ENCODE results near the gene ZNF581.

The ZNF581 gene, protein sequence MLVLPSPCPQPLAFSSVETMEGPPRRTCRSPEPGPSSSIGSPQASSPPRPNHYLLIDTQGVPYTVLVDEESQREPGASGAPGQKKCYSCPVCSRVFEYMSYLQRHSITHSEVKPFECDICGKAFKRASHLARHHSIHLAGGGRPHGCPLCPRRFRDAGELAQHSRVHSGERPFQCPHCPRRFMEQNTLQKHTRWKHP

DNA sequence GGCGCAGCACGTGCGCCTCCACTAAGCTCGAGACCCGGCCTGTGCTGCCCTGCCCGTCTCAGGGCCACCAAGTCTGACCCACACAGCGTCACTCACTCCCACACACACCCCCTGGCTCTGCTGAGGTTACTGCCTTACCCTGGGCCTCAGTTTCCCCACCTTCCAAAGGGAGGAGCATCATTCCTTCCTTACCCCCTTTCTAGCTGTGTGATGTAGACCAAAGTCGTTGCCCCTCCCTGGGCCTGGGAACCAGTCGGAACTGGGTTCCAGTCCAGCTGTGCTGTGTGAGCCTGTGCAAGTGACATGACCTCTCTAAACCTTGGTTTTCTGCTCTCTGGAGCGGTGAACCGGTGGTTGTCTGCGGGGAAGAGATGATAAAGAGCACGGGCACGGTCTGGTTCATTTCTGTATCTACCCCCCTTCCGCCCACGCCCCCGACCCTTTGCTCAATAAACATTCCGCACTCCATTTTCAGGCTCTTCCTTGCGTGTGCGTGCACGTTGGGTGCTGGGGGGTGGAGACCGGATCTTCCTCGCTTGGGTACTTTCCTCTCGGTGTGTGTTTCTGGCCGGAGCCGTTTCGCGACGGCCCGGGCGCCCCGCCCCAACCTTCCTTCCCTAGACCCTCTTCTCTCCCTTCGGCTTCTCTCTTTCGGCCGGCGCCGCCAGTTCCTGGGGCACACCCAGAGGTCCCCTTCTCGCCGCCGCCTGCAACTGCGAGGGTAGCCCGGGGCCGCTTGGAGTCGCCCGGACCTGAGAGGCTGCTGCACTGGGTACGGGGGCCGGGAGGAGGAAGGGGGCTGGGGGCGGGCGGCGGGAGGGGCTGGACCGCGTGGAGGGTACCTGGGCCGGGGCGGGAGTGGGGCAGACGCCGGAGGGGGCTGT lies at the start of gene ZNF581:
TSS of gene ZNF581 (plus strand) at position 647 of the 884 bp plus-strand sequence. CDS start 923 bp downstream, outside the sequence.
- DNase-seq, result peak; percentile 82

- no peak for DNase-seq
Observed at GRCh38 chr19:55594996-55595545, 48.4 kb upstream of the ZNF581 start.

DNA sequence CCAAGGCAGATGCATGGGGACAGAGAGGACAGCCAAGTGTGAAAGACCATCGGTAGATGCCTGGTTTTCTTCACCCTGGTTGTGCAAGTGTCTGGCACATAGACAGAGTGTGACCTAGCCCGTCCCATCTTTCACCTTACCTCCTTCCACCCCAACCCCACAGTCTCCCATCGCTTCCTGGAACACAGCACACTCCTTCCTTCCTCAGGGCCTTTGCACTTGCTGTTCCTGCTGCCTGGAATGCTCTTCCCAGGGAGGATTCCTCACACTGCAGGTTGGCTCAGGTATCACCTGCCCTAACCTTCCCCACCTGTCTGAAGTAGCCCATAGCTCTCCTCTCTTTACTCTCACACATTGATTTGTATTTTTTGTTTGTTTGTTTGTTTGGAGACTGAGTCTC lies 47.1 kb upstream of the ZNF581 start:
- DNase-seq, result no peak

GRCh38 chr19:55597501-55597921 lies 45.9 kb upstream of the ZNF581 start:
- DNase-seq, result no peak

- DNase-seq, result no peak
Observed at GRCh38 chr19:55598034-55598433, 45.4 kb upstream of the ZNF581 start.

- peak; percentile 97 for DNase-seq
Observed at GRCh38 chr19:55598719-55599467, 44.6 kb upstream of the ZNF581 start.

GRCh38 chr19:55599468-55599841 lies 44.0 kb upstream of the ZNF581 start, which contains the start of gene FIZ1:
TSS of gene FIZ1 (minus strand) at chr19:55599517. CDS start at chr19:55597865, 1,652 bp downstream.
- peak; percentile 99 for DNase-seq

- DNase-seq, result peak; percentile 90
Observed at GRCh38 chr19:55599842-55600661, 43.4 kb upstream of the ZNF581 start, which contains the start of gene ZNF524. TSS of gene ZNF524 (plus strand) at chr19:55600288. CDS start at chr19:55602113, 1,825 bp downstream.

DNA sequence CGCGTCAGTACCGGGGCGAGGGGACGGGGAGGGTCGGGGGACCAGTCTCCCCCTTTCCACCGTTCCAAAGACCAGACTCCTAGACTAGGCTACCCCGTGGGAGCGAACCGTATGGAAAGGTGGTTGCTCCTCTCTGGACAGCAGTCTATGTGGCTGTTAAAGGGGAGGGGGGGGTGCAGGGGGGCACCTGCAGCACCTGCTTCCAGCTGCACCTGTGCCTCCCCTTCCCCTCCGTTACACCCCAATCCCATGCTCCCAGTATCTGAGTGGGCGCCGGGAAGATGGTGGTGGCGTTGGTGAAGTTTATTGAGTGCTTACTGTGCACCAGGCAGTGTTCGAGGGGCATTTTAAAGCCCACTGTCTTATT lies 42.8 kb upstream of the ZNF581 start:
- DNase-seq, result no peak

GRCh38 chr19:55601084-55601483 lies 42.4 kb upstream of the ZNF581 start:
- no peak for DNase-seq

GRCh38 chr19:55602104-55603001 lies 41.1 kb upstream of the ZNF581 start:
- DNase-seq, result no peak

DNA sequence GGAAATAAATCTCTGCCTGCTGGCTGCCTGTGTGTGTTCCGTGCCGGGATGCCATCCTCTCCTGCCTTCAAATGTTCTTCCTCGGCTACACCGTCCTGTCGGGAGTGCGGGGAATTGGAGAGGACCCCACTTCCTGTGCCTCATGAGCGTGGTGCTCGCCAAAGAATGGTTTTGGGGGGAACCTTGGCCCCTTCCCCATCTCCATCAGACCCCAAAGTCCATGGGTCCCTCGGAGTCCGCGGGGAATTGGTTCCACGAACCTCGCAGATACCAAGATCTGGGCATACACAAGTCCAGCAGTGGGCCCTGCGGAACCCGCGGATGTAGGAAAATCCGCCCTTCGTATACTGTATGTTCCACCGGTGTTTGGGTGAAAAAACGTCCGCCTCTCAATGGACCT lies 40.3 kb upstream of the ZNF581 start:
- DNase-seq, result no peak

GRCh38 chr19:55603581-55604292 lies 39.7 kb upstream of the ZNF581 start:
- no peak for DNase-seq

DNA sequence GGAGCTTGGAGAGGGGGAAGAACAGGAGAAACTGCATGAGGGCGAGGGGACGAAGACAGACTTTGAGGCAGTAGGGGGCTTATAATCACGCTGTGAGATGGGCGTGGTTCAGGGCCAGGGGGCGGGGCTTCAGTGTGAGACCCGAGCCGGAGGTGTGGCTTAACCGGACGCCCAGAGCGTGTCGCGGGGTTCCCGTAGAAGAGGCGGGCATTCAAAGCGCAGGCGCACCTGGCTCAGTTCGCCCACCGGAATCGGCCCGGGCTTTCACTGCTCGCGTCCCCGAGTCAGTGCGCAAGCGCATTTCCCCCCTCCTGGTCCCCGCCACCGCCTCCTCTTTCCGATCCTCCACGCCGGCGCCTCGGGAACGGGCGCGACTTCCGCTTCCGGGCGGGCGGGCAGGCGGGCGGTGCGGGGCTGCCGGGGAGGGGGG lies 38.2 kb upstream of the ZNF581 start:
- DNase-seq, result peak; percentile 99

DNA sequence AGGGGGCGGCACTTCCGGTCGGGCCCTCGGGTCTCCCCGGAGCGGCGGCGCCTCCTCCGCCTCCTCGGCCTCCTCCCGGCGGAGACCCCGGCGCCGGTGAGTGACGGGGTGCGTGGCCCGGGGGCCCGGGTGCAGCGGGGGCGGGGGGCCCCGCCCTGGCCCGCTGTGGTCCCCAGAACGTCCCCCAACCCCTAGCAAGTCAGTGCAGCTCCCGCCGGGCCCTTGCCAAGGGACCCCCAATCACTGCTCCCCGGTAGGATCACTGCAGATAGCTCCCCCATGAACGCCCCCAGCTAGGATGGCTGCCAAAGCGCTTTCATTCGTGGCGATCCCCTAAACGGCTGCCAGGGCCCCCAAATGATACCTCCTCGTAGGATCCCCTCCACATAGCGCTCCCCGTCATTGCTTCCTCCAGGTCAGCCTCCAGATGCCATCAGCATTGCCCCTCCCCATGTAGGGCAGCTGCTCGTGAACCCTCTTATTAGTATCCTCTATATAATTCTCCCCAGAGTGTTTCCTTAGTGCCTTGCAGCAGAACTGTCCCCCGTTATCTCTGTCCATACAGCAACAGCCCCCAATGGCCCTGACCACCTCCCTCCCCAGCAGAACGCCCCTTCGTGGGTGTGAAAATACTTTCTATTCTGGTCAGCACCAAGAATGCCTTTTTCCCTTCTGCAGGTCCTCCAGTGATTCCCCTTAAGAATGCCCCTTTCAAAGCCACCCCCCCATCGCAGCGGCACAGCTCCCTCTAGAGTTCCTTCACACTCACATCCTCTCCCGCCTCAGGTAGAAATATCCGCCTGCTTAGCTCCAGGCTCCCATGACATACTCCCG lies 37.6 kb upstream of the ZNF581 start, which contains the start of gene ZNF865:
TSS of gene ZNF865 (plus strand) at position 11 of the 834 bp plus-strand sequence. CDS start 7,972 bp downstream, outside the sequence.
- peak; percentile 88 for DNase-seq

GRCh38 chr19:55606471-55606787 lies 37.0 kb upstream of the ZNF581 start:
- DNase-seq, result no peak

DNA sequence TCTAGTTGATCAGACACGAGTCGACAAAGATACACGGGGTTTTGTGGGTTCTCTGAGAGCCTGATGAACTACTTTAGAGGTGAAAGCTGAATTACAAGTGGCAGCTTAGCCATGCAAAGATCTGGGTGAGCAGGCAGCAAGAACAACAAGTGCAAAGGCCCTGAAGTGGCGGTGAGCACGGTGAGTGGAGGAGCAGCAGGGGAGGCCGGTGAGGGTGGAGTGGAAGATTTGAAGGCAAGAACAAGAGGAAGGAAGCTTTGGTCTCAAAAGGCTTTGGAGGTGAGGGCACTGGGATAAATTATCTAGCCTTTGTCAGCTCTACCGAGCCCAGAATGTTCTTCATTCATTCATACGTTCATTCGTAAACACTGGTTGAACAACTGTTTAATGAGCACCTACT lies 36.6 kb upstream of the ZNF581 start:
- DNase-seq, result no peak

GRCh38 chr19:55609326-55609725 lies 34.1 kb upstream of the ZNF581 start:
- no peak for DNase-seq

DNA sequence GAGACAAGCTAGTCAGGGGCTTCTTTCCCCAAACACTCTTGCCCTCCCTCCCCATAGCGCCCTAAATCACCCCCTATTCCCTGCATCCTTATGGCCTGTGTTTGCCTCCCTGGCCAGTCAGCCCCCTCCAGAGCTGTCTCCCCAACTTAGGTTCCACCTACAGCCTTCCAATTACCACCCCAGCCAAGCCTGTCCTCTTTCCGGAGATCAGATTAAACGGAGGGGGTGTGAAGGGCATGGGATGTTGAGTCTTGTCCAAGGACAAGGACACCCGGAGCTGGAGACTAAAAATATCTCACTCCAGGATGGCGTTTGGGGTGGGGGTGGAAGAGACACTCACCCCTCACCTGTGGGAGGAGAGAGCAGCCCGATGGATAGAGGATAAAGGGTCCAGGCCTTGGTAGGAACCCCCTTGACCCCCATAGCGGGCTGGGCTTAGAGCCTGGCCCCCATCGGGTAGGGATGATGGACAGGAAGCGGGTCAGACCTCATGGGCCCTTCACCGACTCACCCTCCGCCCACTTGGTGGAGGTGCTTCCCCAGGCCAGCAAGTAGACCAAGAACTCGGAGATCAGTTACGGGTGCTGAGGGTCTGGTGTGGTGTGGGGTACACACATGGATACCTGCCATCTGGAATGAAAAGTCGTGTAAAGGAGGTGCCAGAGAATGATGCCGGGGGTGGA lies 32.0 kb upstream of the ZNF581 start:
- no peak for DNase-seq

Data from EL (cell line).